ENCODE data around the gene INPP4B.

INPP4B gene

DNA sequence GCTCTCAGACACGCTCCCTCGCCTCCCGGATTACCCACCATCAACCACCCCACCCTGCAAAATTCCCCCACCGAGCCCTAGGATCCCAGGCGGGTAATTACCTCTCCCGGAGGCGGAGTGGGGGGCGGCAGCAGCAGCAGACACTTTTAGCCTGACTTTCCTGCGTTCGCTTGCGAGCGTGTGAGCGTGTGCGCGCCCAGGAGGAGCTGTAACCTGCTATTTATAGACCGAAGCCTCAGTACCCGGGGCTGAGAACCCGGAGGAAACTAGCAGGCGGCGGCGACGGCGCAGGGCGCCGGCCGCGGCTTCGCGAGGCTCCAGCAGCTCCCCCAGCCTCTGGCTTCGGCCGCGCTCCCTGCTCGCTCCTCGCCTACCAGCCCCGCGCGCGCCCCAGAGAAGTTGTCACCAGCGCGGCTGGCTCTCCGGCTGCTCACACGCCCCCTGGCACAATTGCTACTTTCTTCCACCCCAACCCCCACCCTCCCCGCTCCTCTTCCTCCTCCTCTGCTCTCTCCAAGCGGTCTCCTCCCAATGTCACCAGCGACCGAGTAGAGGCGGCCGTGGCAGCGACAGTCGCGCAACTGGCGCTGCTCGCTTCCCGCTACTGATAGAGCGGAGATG lies at the start of gene INPP4B:
TSS of gene INPP4B (minus strand) at position 194 of the 621 bp plus-strand sequence.
- no peak for DNase-seq

DNA sequence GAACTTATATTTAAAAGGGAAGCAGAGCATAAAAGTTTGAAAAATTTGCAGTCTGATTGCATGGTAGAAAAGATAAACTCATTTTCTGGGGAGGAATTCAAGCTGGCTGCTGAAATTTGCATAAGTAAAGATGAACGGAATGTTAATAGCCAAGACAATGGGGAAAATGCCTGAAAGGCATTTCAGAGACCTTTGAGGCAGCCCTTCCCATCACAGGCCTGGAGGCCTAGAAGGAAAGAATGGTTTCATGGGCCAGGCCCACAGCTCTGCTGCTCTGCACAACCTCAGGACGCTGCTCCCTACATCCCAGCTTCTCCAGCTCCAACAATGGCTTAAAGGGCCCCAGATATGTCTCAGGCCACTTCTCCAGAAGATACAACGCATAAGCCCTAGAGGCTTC lies 46.9 kb upstream of the INPP4B start:
- no peak for DNase-seq

GRCh38 chr4:142886566-142886965 lies 40.5 kb upstream of the INPP4B start:
- no peak for DNase-seq

GRCh38 chr4:142883040-142883832 lies 37.1 kb upstream of the INPP4B start:
- no peak for DNase-seq

DNA sequence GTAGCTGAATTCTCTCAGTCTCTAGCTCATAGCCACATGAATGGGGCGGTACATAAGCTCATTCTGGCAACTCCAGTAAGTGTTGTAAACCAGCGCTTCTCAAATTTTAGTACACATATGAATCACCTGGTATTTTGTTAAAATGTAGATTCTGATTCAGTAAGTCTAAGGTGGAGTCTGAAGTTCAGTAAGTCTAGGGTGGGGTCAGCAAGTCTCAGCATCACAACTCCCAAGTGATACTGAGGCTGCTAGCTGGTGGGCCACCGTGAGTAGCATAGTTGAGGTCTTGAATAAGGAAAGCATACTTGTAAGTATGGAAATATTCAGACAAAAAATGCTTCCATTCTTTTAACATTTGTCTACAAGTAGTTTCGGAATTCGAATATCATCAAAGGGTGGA lies 36.1 kb upstream of the INPP4B start:
- DNase-seq: no peak

DNA sequence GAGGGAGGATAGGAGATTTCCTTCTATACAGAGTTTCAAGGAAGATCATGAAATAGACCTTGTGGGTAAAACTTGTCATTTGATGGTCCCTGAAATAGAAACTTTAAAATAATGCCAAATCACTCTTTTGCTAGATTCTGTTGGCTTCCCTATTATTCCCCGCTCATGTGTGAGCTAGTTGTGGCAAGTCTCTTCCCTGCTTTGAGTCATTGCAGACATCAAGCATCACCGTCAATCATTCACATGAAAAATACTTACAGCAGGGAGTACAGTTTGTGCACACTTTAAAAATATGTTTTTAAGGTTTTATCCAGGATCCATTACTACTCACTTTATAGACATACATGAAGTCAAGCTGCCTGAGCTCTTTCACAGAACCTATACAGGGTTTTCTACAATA lies 35.2 kb upstream of the INPP4B start:
- no peak for DNase-seq

- DNase-seq: no peak
These were observed 29.0 kb upstream of the INPP4B start for GRCh38 chr4:142875117-142875516.

DNA sequence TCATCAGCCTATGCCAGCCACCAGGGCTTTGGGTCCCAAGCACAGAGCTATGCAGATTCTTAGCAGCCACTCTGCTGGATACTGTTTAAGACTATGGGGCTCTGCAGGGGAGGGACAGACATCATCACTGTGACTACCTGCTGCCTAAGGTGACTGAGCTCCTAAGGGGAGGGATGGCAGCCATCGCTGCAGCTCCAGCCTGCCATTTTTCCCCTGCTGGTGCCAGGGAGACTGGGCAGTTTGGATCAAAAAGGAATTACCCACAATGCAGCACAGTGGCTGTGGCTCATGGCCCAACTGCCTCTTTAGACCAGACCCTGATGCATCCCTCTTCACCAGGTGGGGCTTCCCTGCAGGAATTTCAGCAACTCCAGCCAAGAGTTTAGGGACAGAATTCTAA lies 28.6 kb upstream of the INPP4B start:
- no peak for DNase-seq

- no peak for DNase-seq
These were observed 20.6 kb upstream of the INPP4B start for GRCh38 chr4:142866685-142867084.

- DNase-seq: no peak
These were observed 15.2 kb upstream of the INPP4B start for GRCh38 chr4:142861351-142861750.

GRCh38 chr4:142858965-142859364 lies 12.9 kb upstream of the INPP4B start:
- DNase-seq: no peak

GRCh38 chr4:142858446-142858845 lies 12.3 kb upstream of the INPP4B start:
- no peak for DNase-seq

- DNase-seq: no peak
These were observed 10.5 kb upstream of the INPP4B start for GRCh38 chr4:142856576-142856975.

- no peak for DNase-seq
These were observed 4.4 kb upstream of the INPP4B start for GRCh38 chr4:142850478-142850877.

DNA sequence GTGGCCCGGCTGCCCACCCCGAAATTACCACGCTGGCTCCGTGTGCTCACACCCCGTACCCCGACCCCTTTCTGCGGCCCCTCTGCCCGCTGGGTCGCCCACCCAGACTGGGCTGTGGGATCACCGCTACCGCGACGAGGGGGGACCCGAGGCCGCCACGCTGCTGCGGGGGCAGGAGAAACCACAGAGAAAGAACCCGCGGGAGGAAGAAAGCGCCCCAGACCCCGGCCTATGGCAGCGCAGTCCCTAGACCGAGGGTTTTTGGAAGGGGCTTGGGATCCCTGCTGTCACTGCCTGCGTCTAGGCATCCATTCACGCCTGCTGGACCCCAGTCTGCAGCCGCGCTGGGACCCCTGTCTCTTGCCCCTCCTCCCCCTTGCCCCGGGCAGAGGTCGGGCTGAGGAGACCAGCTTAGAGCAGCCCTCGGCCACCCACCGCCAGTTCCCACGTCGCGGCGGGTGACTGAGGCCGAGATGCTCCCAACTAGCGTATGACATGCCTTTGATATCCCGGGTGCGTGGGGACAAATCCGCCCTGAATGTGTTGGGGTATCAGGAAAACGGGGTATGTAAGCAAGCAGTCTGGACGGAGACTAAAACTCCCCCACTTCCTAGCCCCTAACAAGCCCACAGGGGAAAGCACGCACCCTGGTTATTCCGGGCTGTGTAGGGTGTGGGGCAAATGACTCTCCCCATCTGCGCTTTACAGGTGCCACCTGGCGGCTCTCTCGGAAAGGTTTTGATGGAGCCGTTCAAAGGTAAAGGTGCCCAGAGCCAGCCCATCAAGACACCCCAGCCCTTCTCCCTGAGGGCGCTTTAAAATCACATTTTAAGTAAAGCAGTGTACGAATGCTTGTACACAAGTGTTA lies 862 bp upstream of the INPP4B start:
- DNase-seq: no peak

DNA sequence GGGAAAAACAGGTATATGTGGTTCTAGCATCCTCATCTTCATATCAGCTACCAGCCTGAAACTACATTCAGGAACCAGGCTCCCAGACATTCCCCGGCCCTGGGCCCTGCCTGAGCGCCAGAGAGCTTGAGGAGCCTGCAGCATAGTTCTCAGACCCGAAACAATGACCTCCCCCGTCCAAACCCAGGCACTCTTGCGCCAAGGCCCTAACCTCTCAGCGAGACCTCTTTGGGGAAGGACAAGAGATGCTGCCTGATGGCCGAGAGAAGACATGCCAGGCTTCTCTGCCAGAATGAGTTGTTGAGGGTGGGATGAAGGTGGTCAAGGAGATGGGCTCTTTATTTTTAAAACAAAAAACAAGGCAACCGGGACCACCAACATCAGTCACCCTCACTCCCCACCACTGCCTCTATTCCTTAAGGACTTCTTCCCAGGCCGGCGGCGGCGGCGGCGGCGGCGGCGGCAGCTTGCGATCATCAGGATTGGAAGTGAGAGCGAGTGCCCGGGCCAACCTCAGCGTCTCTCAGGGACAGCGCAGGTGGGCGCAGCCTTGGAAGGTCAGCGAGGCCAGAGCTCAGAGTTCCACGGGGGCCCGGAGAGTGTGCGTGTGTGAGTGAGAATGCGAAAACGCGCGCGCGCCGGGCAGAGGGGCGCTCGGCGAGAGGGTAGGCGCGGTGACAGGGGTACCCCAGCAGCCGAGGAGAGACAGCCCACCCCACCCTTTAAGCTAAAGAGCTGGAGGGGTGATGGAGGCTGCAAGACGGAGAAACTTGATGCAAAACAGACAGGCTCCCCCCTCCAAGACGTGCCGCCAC lies 601 bp downstream of the INPP4B start:
- no peak for DNase-seq

- no peak for DNase-seq
These were observed 1.3 kb downstream of the INPP4B start for GRCh38 chr4:142844782-142845181.

DNA sequence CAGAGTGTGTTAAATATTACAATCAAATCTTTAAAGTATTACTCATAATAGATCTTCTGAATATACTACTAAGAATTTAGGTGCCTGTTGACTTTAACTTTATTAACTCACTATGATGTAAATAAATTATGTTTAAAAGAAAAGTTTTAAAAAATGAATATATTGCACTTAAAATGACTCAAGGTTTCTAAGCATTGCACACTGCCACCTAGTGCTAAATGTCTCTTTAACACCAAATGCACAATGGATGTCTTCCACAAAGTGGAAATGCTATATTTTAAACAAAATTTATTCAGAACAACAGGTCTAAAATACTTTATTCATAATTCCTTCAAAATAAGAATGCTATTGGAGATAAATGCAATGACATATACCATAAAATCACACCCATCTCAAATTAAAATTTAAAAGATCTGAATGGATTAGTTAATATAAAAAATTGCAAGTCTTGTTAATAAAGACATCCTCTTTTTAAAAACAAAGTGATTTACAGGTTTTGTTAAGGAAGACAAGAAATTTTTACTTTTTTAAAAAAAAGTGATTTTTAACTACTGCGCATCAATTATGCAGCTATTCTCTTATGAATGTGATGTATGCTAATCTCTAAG lies 5.5 kb downstream of the INPP4B start:
- DNase-seq: no peak

DNA sequence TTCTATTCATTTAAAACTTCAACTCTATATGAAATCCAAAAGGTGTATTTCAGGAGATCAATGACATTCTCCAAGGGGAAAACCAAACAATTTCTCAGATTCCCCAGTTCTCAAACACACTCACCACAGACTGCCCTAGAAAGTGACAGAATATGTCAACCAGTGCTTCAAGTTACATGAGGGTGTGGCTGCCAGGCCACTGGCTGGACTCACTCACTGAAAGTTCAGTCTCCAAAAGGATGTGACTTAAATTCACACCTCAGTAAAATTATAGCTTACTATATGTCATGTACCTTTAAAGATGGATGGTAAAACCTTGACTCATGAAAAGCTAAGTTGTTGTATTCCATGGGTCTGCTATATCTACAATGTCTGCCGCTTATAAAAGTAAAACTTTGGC lies 7.3 kb downstream of the INPP4B start:
- no peak for DNase-seq

DNA sequence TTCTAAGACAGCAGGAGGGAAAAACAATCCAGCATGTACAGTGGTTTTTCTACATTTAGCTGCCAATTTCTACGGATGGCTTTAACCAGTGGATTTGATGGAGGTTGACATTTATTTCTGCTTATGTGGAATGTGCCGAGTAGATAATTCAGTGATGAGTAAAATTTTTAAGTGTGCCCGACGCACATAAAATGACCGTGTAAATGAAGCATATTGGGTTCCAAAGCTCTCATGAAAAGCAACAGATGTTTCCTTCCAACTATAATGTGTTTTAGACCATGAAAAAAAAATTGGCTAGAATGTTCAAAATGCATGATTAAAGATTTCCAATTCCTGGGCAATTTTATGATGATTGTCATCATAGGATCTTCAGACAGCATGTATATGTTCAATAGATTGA lies 14.1 kb downstream of the INPP4B start:
- no peak for DNase-seq

DNA sequence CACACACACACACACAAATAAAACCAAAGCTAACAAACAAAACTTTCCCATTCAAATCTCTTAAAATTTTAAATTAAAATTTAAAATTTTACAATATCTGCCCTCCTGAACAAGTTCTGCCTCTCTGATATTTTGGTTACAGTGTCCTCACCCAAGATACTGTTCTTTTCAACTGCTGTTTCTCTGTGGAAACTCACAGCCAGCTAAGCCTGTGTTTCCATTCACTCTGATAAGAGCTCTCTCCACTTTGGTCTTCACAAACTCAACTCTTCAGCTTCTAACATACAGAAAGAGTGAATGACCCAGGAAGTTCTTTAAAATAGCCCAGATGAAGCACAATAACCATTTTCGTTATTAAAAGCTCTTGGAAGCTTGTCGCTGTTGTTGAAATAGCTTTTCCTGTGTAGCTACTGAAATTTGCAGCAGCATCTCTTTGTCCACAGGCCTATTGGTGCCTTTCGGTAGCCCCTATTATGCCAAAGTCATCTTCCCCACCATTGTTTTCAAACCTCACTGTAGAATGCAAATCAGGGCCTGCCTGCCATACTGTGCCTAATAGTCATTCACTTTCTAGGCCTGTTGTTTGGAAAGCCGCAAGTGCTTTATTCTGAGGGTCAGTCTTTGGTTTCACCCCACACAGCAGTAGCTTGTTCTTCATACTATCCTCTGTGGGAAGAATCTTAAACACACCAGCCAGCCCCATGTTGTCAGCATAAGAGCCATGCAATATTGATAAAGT lies 19.4 kb downstream of the INPP4B start:
- no peak for DNase-seq

- no peak for DNase-seq
These were observed 21.7 kb downstream of the INPP4B start for GRCh38 chr4:142824368-142824767.
